Activated T-helper 2 cell treated with anti-CD3 and anti-CD28 coated beads, Interferon-gamma antibody, Interleukin-2, Interleukin-4, amounts not matched to agents 10 μg/mL and 5 μg/mL and 100 μg/mL, durations not matched to agents 14 hours and 24 hours and 36 hours (primary cell): ENCODE data around the gene OPRPN. TPM values are rescaled to one million over a fixed set of nuclear protein-coding genes. Genes with fewer than 3 reads are reported as not detected.

Experiments used
- DNase-seq: peaks from one replicate; pipeline ENCODE4 v3.0.0; 2021; ENCODE audit warnings: low spot score
- H3K27ac Mint-ChIP-seq: one replicate; pipeline ENCODE4 v1.8.0; 2021; ENCODE audit warnings: mixed read lengths
- H3K27me3 Mint-ChIP-seq: one replicate; pipeline ENCODE4 v1.8.0; 2021; ENCODE audit warnings: low read depth, mixed read lengths
- H3K36me3 Mint-ChIP-seq: one replicate; pipeline ENCODE4 v1.8.0; 2021; ENCODE audit warnings: low read depth, mixed read lengths
- H3K4me1 Mint-ChIP-seq: one replicate; pipeline ENCODE4 v1.8.0; 2021; ENCODE audit warnings: low read depth, mixed read lengths
- H3K4me3 Mint-ChIP-seq: one replicate; pipeline ENCODE4 v1.8.0; 2021; ENCODE audit warnings: low read depth, mild to moderate bottlenecking, moderate library complexity, mixed read lengths
- H3K9me3 Mint-ChIP-seq: one replicate; pipeline ENCODE4 v1.8.0; 2021; ENCODE audit warnings: mixed read lengths
- intact Hi-C: fragments of 100-400 bp; cut with micrococcal nuclease; formaldehyde crosslinking; loops from one replicate; pipeline ENCODE4 v1.15.1; 2023
- total RNA-seq: library from RNA; stranded (reverse); gene quantifications from 2 replicates; pipeline ENCODE4 v1.2.3, GENCODE V29; 2022

Gene OPRPN
- total RNA-seq, 1 donor from 2014 or later: not detected

GRCh38 chr4:70402762-70403161 is 5.0 kb downstream of the OPRPN start:
- intact Hi-C loops: no loop called here
- H3K4me3 Mint-ChIP-seq: no peak overlapping the region
- H3K27ac Mint-ChIP-seq: no peak overlapping the region
- no peak for DNase-seq
- H3K4me1 Mint-ChIP-seq: no peaks in the 10 kb centered on the region
- H3K36me3 Mint-ChIP-seq: no peaks in the 10 kb centered on the region
- no peaks in the 10 kb centered on the region for H3K9me3 Mint-ChIP-seq
- H3K27me3 Mint-ChIP-seq: no peaks in the 10 kb centered on the region

- intact Hi-C loops: no loop called here
- H3K27me3 Mint-ChIP-seq: no peaks in the 10 kb centered on the region
- DNase-seq: no peak
- no peaks in the 10 kb centered on the region for H3K4me1 Mint-ChIP-seq
- no peak overlapping the region for H3K27ac Mint-ChIP-seq
- H3K4me3 Mint-ChIP-seq: no peak overlapping the region
- H3K9me3 Mint-ChIP-seq: no peaks in the 10 kb centered on the region
- no peaks in the 10 kb centered on the region for H3K36me3 Mint-ChIP-seq
Measured at GRCh38 chr4:70405765-70406164, 8.0 kb downstream of the OPRPN start.

GRCh38 chr4:70425306-70425705 is 27.6 kb downstream of the OPRPN start:
- DNase-seq: no peak
- intact Hi-C loops: no loop called here
- no peak overlapping the region for H3K4me3 Mint-ChIP-seq
- H3K4me1 Mint-ChIP-seq: no peaks in the 10 kb centered on the region
- no peaks in the 10 kb centered on the region for H3K27me3 Mint-ChIP-seq
- H3K27ac Mint-ChIP-seq: no peak overlapping the region
- H3K9me3 Mint-ChIP-seq: no peaks in the 10 kb centered on the region
- H3K36me3 Mint-ChIP-seq: no peaks in the 10 kb centered on the region

GRCh38 chr4:70426789-70427188 is 29.0 kb downstream of the OPRPN start:
- Mint-ChIP-seq H3K27me3 (no peaks in the 10 kb centered on the region), H3K27ac (no peak overlapping the region), H3K4me1 (no peaks in the 10 kb centered on the region), H3K9me3 (no peaks in the 10 kb centered on the region), H3K36me3 (no peaks in the 10 kb centered on the region), H3K4me3 (no peak overlapping the region)
- DNase-seq: no peak
- intact Hi-C loops: no loop called here

GRCh38 chr4:70437197-70437596 is 39.5 kb downstream of the OPRPN start:
- intact Hi-C loops: no loop called here
- Mint-ChIP-seq H3K36me3 (no peaks in the 10 kb centered on the region), H3K4me1 (no peaks in the 10 kb centered on the region), H3K27ac (no peak overlapping the region), H3K27me3 (no peaks in the 10 kb centered on the region), H3K4me3 (no peak overlapping the region), H3K9me3 (peaks cover 3% of the 10 kb centered on the region)
- DNase-seq: no peak

- Mint-ChIP-seq H3K36me3 (no peaks in the 10 kb centered on the region), H3K27ac (no peak overlapping the region), H3K9me3 (no peaks in the 10 kb centered on the region)
Measured at GRCh38 chr4:70442474-70442873, 44.7 kb downstream of the OPRPN start.

GRCh38 chr4:70443329-70443728 is 45.6 kb downstream of the OPRPN start:
- H3K36me3 Mint-ChIP-seq: no peaks in the 10 kb centered on the region
- no peaks in the 10 kb centered on the region for H3K27me3 Mint-ChIP-seq
- H3K4me1 Mint-ChIP-seq: no peaks in the 10 kb centered on the region
- no peak for DNase-seq
- no peak overlapping the region for H3K4me3 Mint-ChIP-seq
- no peak overlapping the region for H3K27ac Mint-ChIP-seq
- no peaks in the 10 kb centered on the region for H3K9me3 Mint-ChIP-seq
- intact Hi-C loops: no loop called here

More at GRCh38 chr4:70442474-70442873, 44.7 kb downstream of the OPRPN start:
- Mint-ChIP-seq H3K4me3 (no peak overlapping the region), H3K27me3 (no peaks in the 10 kb centered on the region), H3K4me1 (no peaks in the 10 kb centered on the region)
- intact Hi-C loops: no loop called here
- DNase-seq: no peak

- H3K27me3 Mint-ChIP-seq: no peaks in the 10 kb centered on the region
- H3K9me3 Mint-ChIP-seq: no peaks in the 10 kb centered on the region
- H3K4me3 Mint-ChIP-seq: no peak overlapping the region
- DNase-seq: no peak
- H3K27ac Mint-ChIP-seq: no peak overlapping the region
- H3K4me1 Mint-ChIP-seq: no peaks in the 10 kb centered on the region
- no peaks in the 10 kb centered on the region for H3K36me3 Mint-ChIP-seq
- intact Hi-C loops: no loop called here
Measured at GRCh38 chr4:70449220-70449619, 51.5 kb downstream of the OPRPN start.

- intact Hi-C loops: no loop called here
- Mint-ChIP-seq H3K27ac (no peak overlapping the region), H3K36me3 (no peaks in the 10 kb centered on the region), H3K4me1 (no peaks in the 10 kb centered on the region), H3K27me3 (no peaks in the 10 kb centered on the region), H3K4me3 (no peak overlapping the region), H3K9me3 (no peaks in the 10 kb centered on the region)
- no peak for DNase-seq
Measured at GRCh38 chr4:70452946-70453345, 55.2 kb downstream of the OPRPN start.

Other genes with a start within 250 kb of the OPRPN start
- not detected in 2 replicates for gene PRR27, start 243.7 kb upstream of the OPRPN start, total RNA-seq
- not detected in 2 replicates for gene ODAM, start 202.2 kb upstream of the OPRPN start, total RNA-seq
- not detected in 2 replicates for gene FDCSP, start 171.8 kb upstream of the OPRPN start, total RNA-seq
- gene CSN3, start 155.3 kb upstream of the OPRPN start, total RNA-seq: not detected in 2 replicates
- not detected in 2 replicates for gene CABS1, start 63.0 kb upstream of the OPRPN start, total RNA-seq
- not detected in 2 replicates for gene SMR3A, start 37.2 kb upstream of the OPRPN start, total RNA-seq
- not detected in 2 replicates for gene SMR3B, start 14.8 kb upstream of the OPRPN start, total RNA-seq
- not detected in 2 replicates for gene MUC7, start 74.3 kb downstream of the OPRPN start, total RNA-seq
- gene AMTN, start 120.6 kb downstream of the OPRPN start, total RNA-seq: not detected in 2 replicates
- not detected in 2 replicates for gene AMBN, start 194.3 kb downstream of the OPRPN start, total RNA-seq
- not detected in 2 replicates for gene ENAM, start 230.8 kb downstream of the OPRPN start, total RNA-seq